ENCODE measurements around the gene USP10.
"Not testable (repeated sequence)": the region's sequence is repeated elsewhere in the genome, so short reads cannot be mapped to it uniquely, and the experiment has no call there.

USP10 gene

GRCh38 chr16:84726669-84727467 lies 27.1 kb downstream of the USP10 start:
- DNase-seq (ENCODE audit: low spot score) = no peak

- DNase-seq (ENCODE audit: low spot score) = no peak
These were observed 29.1 kb downstream of the USP10 start for GRCh38 chr16:84728853-84729424.

GRCh38 chr16:84729716-84730320 lies 30.0 kb downstream of the USP10 start:
- no peak for DNase-seq (ENCODE audit: low spot score)

- peak; percentile 83 for DNase-seq (ENCODE audit: low spot score)
These were observed 30.8 kb downstream of the USP10 start for GRCh38 chr16:84730406-84731106.

- not testable (repeated sequence) for DNase-seq (ENCODE audit: low spot score)
These were observed 32.5 kb downstream of the USP10 start for GRCh38 chr16:84732332-84732673.

- no peak for DNase-seq (ENCODE audit: low spot score)
These were observed 33.0 kb downstream of the USP10 start for GRCh38 chr16:84732674-84733352.

- peak; percentile 69 for DNase-seq (ENCODE audit: low spot score)
These were observed 36.2 kb downstream of the USP10 start for GRCh38 chr16:84735849-84736586.

GRCh38 chr16:84737192-84738011 lies 37.6 kb downstream of the USP10 start:
- DNase-seq (ENCODE audit: low spot score) = no peak

- DNase-seq (ENCODE audit: low spot score) = peak; percentile 66
These were observed 38.6 kb downstream of the USP10 start for GRCh38 chr16:84738255-84739038.

- DNase-seq (ENCODE audit: low spot score) = no peak
These were observed 39.7 kb downstream of the USP10 start for GRCh38 chr16:84739349-84740124.

GRCh38 chr16:84740596-84741116 lies 40.9 kb downstream of the USP10 start:
- no peak for DNase-seq (ENCODE audit: low spot score)

GRCh38 chr16:84741340-84741830 lies 41.6 kb downstream of the USP10 start:
- DNase-seq (ENCODE audit: low spot score) = no peak

- DNase-seq (ENCODE audit: low spot score) = no peak
These were observed 42.9 kb downstream of the USP10 start for GRCh38 chr16:84742641-84743092.

- no peak for DNase-seq (ENCODE audit: low spot score)
These were observed 46.4 kb downstream of the USP10 start for GRCh38 chr16:84746231-84746630.

GRCh38 chr16:84746875-84747274 lies 47.1 kb downstream of the USP10 start:
- no peak for DNase-seq (ENCODE audit: low spot score)

GRCh38 chr16:84748247-84748646 lies 48.4 kb downstream of the USP10 start:
- not testable (repeated sequence) for DNase-seq (ENCODE audit: low spot score)

- DNase-seq (ENCODE audit: low spot score) = no peak
These were observed 49.3 kb downstream of the USP10 start for GRCh38 chr16:84749072-84749471.

- no peak for DNase-seq (ENCODE audit: low spot score)
These were observed 50.0 kb downstream of the USP10 start for GRCh38 chr16:84749815-84750214.

Data from LoVo (cell line).